GM18526 (cell line): ENCODE measurements around the gene BAG2.

ENCODE experiments used
- POLR2A ChIP-seq: IDR thresholded peaks from 3 replicates; pipeline ENCODE4 v1.6.1; 2011; ENCODE audit not compliant: insufficient read length; ENCODE audit errors: extremely low read depth

BAG2 gene

DNA sequence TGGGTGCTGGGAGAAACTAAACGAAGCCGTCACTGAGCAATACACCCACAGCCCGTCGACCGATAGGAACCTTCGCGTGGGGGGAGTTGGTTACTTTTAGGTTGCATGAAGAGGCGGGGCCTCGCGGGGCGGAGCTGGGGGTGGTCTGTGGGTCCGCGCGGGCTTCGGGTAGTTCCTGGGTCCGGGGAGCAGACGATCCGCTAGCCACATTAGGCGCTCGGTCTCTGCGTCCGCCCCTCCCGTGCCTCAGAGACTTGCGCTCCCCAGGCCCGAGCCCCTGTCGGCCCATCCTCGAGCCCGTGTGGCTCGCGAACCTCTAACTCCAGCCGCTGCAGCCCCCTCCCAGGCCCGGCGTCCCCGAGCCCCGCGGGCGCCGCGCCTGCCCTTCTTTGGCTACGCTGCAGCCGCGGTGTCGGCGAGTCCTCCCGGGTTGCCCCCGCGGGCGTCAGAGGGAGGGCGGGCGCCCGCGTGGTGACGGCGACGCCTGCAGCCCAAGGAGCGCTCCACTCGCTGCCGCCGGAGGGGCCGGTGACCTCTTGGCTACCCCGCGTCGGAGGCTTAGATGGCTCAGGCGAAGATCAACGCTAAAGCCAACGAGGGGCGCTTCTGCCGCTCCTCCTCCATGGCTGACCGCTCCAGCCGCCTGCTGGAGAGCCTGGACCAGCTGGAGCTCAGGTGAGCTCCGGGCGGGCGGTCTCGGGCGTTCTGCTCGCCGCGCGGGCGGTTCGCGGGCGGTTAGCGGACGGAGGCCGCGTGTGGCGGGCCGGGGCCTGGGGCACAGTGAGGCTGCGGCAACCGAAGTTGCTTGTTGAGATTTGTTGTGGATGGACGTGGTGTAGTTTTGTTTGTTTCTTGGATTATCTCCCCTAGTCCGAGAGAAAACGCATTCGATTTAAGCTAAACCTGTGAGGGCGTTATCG, at the start of gene BAG2:
BAG2 (plus strand) TSS at position 191 of the 920 bp plus-strand sequence; CDS start at position 563, 372 bp downstream.
- TF ChIP-seq POLR2A = peak; percentile 91

DNA sequence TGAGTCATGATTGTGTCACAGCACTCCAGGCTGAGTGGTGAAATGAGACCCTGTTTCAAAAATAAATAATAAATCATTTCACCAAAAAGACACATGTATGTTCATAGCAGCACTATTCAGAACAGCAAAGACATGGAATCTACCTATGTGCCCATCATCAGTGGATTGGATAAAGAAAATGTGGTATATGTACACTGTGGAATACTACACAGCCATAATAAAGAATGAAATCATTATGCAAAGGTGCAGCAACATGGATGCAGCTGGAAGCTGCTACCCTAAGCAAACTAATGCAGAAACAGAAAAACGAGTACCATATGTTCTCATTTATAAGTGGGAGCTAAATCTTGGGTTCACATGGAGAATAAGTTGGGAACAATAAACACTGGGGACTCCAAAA, 49.0 kb upstream of the BAG2 start:
- no peak for TF ChIP-seq POLR2A

DNA sequence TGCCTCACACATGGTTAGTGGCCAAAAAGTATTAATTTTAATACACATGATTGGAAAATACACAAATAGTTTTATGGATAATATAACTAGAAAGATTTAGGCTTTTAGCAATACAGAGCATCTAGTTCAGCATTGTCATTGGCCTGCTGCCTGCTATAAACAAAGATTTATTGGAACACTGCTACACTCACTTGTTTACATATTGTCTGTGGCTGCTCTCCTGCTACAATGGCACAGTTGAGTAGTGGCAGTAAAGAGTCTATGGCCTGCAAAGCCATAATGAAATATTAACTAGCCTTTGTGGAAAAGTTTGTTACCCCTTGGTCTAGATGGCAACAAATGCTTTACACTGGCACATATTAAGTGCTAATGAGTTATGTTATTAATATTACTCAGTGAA, 44.4 kb upstream of the BAG2 start:
- no peak for TF ChIP-seq POLR2A

DNA sequence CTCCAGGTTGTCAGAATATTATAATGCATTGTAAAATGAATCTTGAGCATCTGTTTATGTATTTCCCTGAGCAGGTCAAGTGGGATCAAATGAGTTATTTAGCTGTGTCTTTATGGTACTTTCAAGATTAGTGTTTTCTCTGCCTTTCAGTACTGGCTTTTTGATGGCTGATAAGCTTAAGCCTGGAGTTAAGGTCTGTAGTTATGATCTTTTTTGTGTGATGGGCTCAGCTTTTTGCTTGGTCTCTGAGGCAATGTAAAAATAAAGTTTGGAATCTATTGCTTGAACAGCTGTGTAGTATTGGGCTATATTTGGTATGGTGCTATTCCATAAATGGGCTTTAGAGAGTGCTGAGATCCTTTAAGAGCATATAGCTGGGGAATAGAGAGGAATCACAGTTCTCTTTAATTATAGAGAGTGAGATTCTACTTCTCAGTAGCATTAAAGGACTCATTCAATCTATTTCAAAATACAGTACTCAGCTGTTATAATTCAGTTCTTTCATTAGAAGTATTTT, 41.4 kb upstream of the BAG2 start:
- no peak for TF ChIP-seq POLR2A

DNA sequence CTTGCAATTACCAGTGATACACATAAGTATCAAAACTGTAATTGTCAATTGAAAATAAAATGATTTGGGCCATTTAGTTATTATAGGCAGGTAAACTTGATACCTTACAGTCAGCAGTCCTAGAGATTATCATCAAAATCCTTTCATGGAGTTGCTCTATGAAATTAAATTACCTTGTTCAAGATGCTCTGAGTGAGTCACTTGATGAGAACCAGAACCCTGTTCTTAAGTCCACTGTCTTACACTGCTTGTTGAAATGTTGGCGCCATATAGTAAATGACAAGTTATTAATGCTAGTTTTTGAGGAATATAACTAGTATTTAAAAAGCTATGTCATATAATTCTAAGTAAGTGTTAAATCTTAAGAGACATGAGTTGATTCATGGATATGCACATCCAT, 37.2 kb upstream of the BAG2 start:
- no peak for TF ChIP-seq POLR2A

DNA sequence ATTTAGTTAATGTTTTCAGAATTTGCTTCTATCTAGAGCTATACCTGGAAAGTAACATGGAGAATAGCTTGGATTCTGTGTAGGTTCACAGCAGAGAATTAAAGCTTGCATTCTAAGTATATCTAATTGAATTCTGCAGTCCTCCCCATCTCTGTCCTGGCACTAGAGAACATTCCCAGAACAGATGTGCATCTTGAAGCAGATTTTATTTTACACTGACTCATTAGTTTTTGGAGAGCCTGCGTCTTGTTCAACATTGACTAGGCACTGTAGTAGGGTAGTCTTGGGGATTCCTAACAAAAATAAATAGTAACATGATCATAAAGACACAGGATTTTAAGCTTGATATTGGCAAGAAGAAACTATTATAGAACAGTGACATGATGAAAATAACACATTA, 36.2 kb upstream of the BAG2 start:
- TF ChIP-seq POLR2A = no peak

DNA sequence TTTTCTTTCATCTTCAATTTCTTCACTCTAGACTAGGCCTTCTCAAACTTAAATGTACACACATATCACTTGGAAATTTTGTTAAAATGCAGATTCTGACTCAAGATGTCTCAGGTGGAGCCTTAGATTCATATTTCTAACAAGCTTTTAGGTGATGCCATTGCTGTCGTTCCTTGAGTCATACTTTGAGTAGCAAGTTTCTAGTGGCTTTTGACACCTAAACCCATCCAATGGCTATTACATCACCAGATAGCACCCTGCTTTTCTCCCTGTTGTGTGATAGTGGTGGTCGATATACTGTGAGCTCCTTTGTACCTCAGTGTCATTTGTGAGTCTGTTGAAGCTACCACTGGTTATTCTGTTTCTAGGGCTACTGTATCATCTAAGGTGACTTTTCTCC, 34.8 kb upstream of the BAG2 start:
- TF ChIP-seq POLR2A = no peak

DNA sequence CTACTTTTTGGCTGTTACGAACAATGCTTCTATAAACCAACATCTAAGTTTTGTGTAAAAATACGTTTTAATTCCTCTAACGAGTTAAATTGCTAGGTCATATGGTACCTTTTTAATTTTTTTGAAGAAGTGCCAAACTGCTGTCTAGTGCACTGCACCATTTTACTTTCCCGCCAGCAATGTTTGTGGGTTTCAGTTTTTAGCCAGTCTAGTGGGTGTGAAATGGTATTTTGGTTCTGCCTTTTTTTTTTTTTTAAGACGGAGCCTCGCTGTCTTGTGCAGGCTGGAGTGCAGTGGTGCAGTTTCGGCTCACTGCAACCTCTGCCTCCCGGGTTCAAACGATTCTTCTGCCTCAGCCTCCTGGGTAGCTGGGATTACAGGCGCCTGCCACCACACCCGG, 34.1 kb upstream of the BAG2 start:
- no peak for TF ChIP-seq POLR2A

DNA sequence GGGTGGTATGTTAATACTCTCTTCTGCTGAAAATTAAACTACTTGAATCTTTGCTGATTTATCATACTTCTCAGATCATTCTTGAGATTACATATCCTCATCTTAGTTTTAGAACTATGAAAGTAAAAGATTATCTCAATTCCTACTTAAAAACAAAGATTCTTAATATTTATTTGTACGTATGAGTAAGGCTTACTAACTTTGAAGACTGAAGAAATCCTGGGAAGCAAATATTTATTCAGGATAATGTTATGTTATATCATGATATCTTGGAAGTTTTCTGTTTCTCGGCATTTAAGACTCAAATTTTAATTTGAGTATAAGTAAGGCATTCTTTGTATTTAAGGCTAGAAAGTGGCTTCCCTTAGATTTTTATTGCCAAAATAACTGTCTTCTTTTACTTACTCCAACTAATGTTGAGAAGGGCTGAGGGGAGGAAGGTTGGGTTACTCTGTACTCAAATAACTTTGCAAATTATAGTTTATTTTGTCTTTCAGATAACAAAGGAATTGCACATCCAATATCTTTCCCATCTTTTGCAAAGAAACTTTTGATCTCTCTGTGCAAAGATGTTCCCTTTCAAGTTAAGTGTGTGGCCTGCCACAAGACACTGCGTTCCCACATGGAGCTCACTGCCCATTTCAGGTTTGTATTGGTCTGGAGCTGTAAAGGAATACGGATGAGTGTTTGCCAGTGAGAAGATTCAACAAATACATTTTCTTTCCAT, 30.5 kb upstream of the BAG2 start:
- TF ChIP-seq POLR2A = no peak

DNA sequence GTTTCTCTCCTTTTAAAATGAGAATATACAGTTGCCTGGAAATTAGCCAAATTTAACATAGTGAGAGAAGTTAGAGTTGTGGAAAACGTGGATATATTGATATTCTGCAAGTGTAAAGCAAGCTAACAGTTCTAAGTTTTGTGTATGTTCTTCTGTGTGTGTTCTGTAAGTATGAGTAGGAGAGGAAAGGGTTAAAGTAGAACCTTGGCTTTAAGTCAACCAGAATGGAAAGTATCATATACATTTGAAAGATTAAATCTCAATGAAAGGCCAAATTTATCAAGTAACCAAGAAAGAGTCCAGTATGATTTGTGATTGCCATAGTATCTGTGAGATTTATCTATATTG, 30.0 kb upstream of the BAG2 start:
- no peak for TF ChIP-seq POLR2A

DNA sequence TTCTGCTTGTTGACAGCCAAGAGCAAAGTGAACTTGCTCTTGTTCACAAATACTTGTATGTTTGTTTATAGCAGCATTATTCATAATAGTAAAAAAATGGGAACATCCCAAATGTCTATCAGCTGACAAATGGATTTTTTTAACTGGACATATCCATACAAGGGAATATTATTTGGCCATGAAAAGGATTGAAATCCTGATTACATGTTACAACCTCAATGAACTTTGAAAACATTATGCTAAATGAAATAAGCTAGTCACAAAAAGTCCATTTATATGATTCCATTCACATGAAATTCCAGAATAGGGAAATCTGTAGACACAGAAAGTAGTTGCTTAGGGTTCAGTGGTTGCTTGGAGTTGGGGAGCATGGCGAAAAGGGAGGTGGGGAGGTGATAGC, 28.4 kb upstream of the BAG2 start:
- no peak for TF ChIP-seq POLR2A

DNA sequence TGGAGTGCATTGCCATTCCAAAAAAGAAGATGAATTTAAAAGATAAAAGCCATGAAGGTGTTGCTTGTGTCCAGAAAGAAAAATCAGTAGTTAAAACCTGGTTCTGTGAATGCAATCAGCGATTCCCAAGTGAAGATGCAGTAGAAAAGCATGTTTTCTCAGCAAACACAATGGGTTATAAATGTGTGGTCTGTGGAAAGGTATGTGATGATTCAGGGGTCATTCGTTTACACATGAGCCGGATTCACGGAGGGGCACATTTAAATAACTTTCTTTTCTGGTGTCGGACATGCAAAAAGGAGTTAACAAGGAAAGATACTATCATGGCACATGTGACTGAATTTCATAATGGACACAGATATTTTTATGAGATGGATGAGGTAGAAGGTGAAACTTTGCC, 24.7 kb upstream of the BAG2 start:
- no peak for TF ChIP-seq POLR2A

DNA sequence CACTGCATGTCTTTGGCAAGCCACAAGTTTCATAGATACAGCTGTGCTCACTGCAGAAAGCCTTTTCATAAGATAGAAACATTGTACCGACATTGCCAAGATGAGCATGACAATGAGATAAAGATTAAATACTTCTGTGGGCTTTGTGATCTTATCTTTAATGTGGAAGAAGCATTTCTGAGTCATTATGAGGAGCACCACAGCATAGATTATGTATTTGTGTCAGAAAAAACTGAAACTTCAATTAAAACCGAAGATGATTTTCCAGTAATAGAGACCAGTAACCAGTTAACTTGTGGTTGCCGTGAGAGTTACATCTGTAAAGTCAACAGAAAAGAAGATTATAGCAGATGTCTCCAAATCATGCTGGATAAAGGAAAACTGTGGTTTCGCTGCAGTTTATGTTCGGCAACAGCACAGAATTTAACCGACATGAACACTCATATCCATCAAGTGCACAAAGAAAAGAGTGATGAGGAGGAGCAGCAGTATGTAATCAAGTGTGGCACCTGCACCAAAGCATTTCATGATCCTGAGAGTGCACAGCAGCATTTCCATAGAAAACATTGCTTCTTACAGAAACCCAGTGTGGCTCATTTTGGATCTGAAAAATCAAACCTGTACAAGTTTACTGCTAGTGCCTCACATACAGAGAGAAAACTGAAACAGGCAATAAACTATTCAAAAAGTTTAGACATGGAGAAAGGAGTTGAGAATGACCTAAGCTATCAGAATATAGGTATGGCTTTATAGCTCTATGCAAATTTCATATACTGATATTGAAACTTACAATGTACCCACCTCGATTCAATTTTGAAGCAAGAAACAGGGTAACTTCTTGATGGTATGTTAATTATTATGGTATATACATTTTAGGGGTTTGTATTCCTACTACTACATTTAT, 23.9 kb upstream of the BAG2 start:
- TF ChIP-seq POLR2A = no peak

DNA sequence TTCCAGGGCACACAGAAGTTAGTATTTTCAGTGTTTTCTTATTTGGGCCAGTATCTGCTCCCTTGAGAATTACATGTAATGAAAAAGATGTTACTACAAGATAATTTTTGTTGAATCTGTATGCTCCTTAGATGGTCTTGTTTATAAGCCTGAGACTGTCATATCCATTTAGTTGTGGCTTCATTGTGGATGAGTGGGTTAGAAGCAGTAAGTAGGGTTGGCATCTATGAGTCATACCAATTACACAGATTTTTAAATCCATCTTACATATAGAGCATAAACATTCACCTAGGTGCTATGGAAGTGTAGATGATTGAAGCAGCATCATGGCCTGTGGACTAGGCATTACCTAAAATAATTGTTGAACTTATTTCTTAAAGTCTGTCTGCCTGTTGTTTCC, 13.5 kb upstream of the BAG2 start:
- TF ChIP-seq POLR2A = no peak

DNA sequence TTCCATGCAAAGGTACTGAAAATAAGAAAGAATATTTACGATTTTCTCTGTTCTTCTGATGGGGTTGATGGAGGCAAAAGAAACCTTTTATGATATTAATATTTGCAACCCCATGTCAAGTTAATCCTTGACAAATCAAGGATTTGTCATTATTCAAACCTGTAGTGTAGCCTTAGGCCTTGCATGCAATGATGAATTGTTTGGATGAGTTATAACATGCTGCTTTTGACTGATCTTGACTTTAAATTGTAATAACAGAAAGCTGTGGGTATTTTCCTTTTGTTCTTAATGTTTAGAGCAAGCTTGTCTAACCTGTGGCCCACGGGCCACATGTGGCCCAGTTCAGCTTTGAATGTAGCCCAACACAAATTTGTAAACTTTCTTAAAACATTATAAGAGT, 13.0 kb upstream of the BAG2 start:
- no peak for TF ChIP-seq POLR2A
